ENCODE data around the gene GAL3ST3.

- no peak for TF ChIP-seq CTCF (IDR thresholded peaks at IDR 0.05; ENCODE audit: insufficient read depth, low read depth, low read length)
- no peak for TF ChIP-seq EZH2 (IDR thresholded peaks at IDR 0.05; ENCODE audit: insufficient read depth, low read length)
Observed at GRCh38 chr11:66061268-66061667, 12.3 kb upstream of the GAL3ST3 start.
